C4-2B (cell line): ENCODE measurements around the gene MGMT.

Source experiments
- ZFX ChIP-seq: fragments of 450-650 bp; IDR thresholded peaks from 2 replicates; pipeline ENCODE4 v1.6.1; 2017
- TF ChIP-seq, protein P1 (sequence below): fragments of 450-650 bp; conservative IDR thresholded peaks from 2 replicates; pipeline ENCODE4 v1.5.1; 2017; ENCODE audit warnings: mild to moderate bottlenecking

- TF ChIP-seq, protein P1, sequence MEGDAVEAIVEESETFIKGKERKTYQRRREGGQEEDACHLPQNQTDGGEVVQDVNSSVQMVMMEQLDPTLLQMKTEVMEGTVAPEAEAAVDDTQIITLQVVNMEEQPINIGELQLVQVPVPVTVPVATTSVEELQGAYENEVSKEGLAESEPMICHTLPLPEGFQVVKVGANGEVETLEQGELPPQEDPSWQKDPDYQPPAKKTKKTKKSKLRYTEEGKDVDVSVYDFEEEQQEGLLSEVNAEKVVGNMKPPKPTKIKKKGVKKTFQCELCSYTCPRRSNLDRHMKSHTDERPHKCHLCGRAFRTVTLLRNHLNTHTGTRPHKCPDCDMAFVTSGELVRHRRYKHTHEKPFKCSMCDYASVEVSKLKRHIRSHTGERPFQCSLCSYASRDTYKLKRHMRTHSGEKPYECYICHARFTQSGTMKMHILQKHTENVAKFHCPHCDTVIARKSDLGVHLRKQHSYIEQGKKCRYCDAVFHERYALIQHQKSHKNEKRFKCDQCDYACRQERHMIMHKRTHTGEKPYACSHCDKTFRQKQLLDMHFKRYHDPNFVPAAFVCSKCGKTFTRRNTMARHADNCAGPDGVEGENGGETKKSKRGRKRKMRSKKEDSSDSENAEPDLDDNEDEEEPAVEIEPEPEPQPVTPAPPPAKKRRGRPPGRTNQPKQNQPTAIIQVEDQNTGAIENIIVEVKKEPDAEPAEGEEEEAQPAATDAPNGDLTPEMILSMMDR, result no peak
- no peak for TF ChIP-seq ZFX
Measured at GRCh38 chr10:129495256-129495655, 28.2 kb downstream of the MGMT start.
